NCI-H1436 treated with DMSO at 0.1 percent for 48 hours (cell line): ENCODE measurements around the gene SIPA1.
"Not testable (repeated sequence)": the region's sequence is repeated elsewhere in the genome, so short reads cannot be mapped to it uniquely, and the experiment has no call there.

Source experiments
- DNase-seq: peaks from one replicate; lab custom pipeline; 2025; lab: John Stamatoyannopoulos, UW

Gene SIPA1

GRCh38 chr11:65645710-65646109 is 7.8 kb downstream of the SIPA1 start:
- no peak for DNase-seq

- no peak for DNase-seq
Measured at GRCh38 chr11:65646288-65646957, 8.5 kb downstream of the SIPA1 start.

GRCh38 chr11:65646958-65647701 is 9.2 kb downstream of the SIPA1 start:
- DNase-seq = no peak

GRCh38 chr11:65648997-65649493 is 11.1 kb downstream of the SIPA1 start:
- DNase-seq = no peak

- DNase-seq = no peak
Measured at GRCh38 chr11:65649656-65650546, 12.0 kb downstream of the SIPA1 start.

- no peak for DNase-seq
Measured at GRCh38 chr11:65650547-65651338, 12.8 kb downstream of the SIPA1 start.

GRCh38 chr11:65651339-65651588 is 13.4 kb downstream of the SIPA1 start:
- DNase-seq = no peak

GRCh38 chr11:65651589-65652510 is 13.9 kb downstream of the SIPA1 start:
- no peak for DNase-seq

- peak; percentile 39 for DNase-seq
Measured at GRCh38 chr11:65652511-65653228, 14.8 kb downstream of the SIPA1 start.

GRCh38 chr11:65653229-65654225 is 15.6 kb downstream of the SIPA1 start:
- DNase-seq = no peak

- no peak for DNase-seq
Measured at GRCh38 chr11:65654375-65655349, 16.8 kb downstream of the SIPA1 start.

- DNase-seq = no peak
Measured at GRCh38 chr11:65655570-65656332, 17.9 kb downstream of the SIPA1 start.

- no peak for DNase-seq
Measured at GRCh38 chr11:65657426-65657825, 19.5 kb downstream of the SIPA1 start.

GRCh38 chr11:65658174-65659021 is 20.5 kb downstream of the SIPA1 start:
- no peak for DNase-seq

GRCh38 chr11:65660038-65660437 is 22.1 kb downstream of the SIPA1 start:
- no peak for DNase-seq

- not testable (repeated sequence) for DNase-seq
Measured at GRCh38 chr11:65660908-65661307, 23.0 kb downstream of the SIPA1 start.
